ENCODE data around the gene CUL4B.

CUL4B gene

GRCh38 chrX:120485638-120486520 lies 74.9 kb downstream of the CUL4B start:
- Histone ChIP-seq H3K9ac (ENCODE audit: low read length) (peak overlapping the region; percentile 75), H3K9me3 (ENCODE audit: insufficient read depth, low read length) (no peaks in the 10 kb centered on the region), H3K4me2 (ENCODE audit: low read length) (peak overlapping the region; percentile 78), H3K79me2 (ENCODE audit: low read length) (no peaks in the 10 kb centered on the region), H3K36me3 (replicated peaks; ENCODE audit: low read depth, low read length) (no peaks in the 10 kb centered on the region), H3K27ac (ENCODE audit: low read length) (peak overlapping the region; percentile 90), H2AFZ (ENCODE audit: low read depth, low read length) (peak overlapping the region; percentile 95), H3K4me1 (ENCODE audit: low read length) (peaks cover 5% of the 10 kb centered on the region), H3K27me3 (ENCODE audit: low read depth, low read length) (no peaks in the 10 kb centered on the region), H4K20me1 (ENCODE audit: insufficient read depth, low read length) (no peaks in the 10 kb centered on the region), H3K4me3 (ENCODE audit: low read length) (peak overlapping the region; percentile 83)
- TF ChIP-seq CTCF (IDR thresholded peaks at IDR 0.05; ENCODE audit: low read depth, low read length) (peak; percentile 59), EZH2phosphoT487 (IDR thresholded peaks at IDR 0.05; ENCODE audit: low read depth) (no peak)

GRCh38 chrX:120485315-120485637 lies 75.5 kb downstream of the CUL4B start:
- H3K79me2 ChIP-seq (ENCODE audit: low read length) = no peaks in the 10 kb centered on the region
- H3K4me1 ChIP-seq (ENCODE audit: low read length) = peaks cover 5% of the 10 kb centered on the region
- H4K20me1 ChIP-seq (ENCODE audit: insufficient read depth, low read length) = no peaks in the 10 kb centered on the region
- TF ChIP-seq EZH2phosphoT487 (IDR thresholded peaks at IDR 0.05; ENCODE audit: low read depth) = no peak
- no peak for TF ChIP-seq CTCF (IDR thresholded peaks at IDR 0.05; ENCODE audit: low read depth, low read length)
- peak overlapping the region; percentile 83 for H3K4me3 ChIP-seq (ENCODE audit: low read length)
- peak overlapping the region; percentile 75 for H3K9ac ChIP-seq (ENCODE audit: low read length)
- no peaks in the 10 kb centered on the region for H3K27me3 ChIP-seq (ENCODE audit: low read depth, low read length)
- H3K27ac ChIP-seq (ENCODE audit: low read length) = peak overlapping the region; percentile 90
- peak overlapping the region; percentile 95 for H2AFZ ChIP-seq (ENCODE audit: low read depth, low read length)
- no peaks in the 10 kb centered on the region for H3K9me3 ChIP-seq (ENCODE audit: insufficient read depth, low read length)
- peak overlapping the region; percentile 78 for H3K4me2 ChIP-seq (ENCODE audit: low read length)
- no peaks in the 10 kb centered on the region for H3K36me3 ChIP-seq (replicated peaks; ENCODE audit: low read depth, low read length)

- no peaks in the 10 kb centered on the region for H3K9me3 ChIP-seq (ENCODE audit: insufficient read depth, low read length)
- H3K36me3 ChIP-seq (replicated peaks; ENCODE audit: low read depth, low read length) = no peaks in the 10 kb centered on the region
- no peak overlapping the region for H3K9ac ChIP-seq (ENCODE audit: low read length)
- H3K79me2 ChIP-seq (ENCODE audit: low read length) = no peaks in the 10 kb centered on the region
- TF ChIP-seq EZH2phosphoT487 (IDR thresholded peaks at IDR 0.05; ENCODE audit: low read depth) = no peak
- no peak for TF ChIP-seq CTCF (IDR thresholded peaks at IDR 0.05; ENCODE audit: low read depth, low read length)
- H3K27ac ChIP-seq (ENCODE audit: low read length) = no peak overlapping the region
- no peak overlapping the region for H2AFZ ChIP-seq (ENCODE audit: low read depth, low read length)
- no peaks in the 10 kb centered on the region for H3K4me1 ChIP-seq (ENCODE audit: low read length)
- no peak overlapping the region for H3K4me2 ChIP-seq (ENCODE audit: low read length)
- H3K4me3 ChIP-seq (ENCODE audit: low read length) = no peak overlapping the region
- no peaks in the 10 kb centered on the region for H3K27me3 ChIP-seq (ENCODE audit: low read depth, low read length)
- H4K20me1 ChIP-seq (ENCODE audit: insufficient read depth, low read length) = no peaks in the 10 kb centered on the region
Measured at GRCh38 chrX:120477453-120477852, 83.3 kb downstream of the CUL4B start.

GRCh38 chrX:120476714-120477113 lies 84.0 kb downstream of the CUL4B start:
- Histone ChIP-seq H3K4me1 (ENCODE audit: low read length) (no peaks in the 10 kb centered on the region), H3K9ac (ENCODE audit: low read length) (no peak overlapping the region), H3K27me3 (ENCODE audit: low read depth, low read length) (no peaks in the 10 kb centered on the region), H3K9me3 (ENCODE audit: insufficient read depth, low read length) (no peaks in the 10 kb centered on the region), H3K4me3 (ENCODE audit: low read length) (no peak overlapping the region), H4K20me1 (ENCODE audit: insufficient read depth, low read length) (no peaks in the 10 kb centered on the region), H3K4me2 (ENCODE audit: low read length) (no peak overlapping the region), H3K79me2 (ENCODE audit: low read length) (no peaks in the 10 kb centered on the region), H3K27ac (ENCODE audit: low read length) (no peak overlapping the region), H3K36me3 (replicated peaks; ENCODE audit: low read depth, low read length) (no peaks in the 10 kb centered on the region), H2AFZ (ENCODE audit: low read depth, low read length) (no peak overlapping the region)
- TF ChIP-seq CTCF (IDR thresholded peaks at IDR 0.05; ENCODE audit: low read depth, low read length) (no peak), EZH2phosphoT487 (IDR thresholded peaks at IDR 0.05; ENCODE audit: low read depth) (no peak)

Data from OCI-LY3 (cell line).